GM19468 (cell line): ENCODE measurements around the gene DLX1.
"Not testable (repeated sequence)": the region's sequence is repeated elsewhere in the genome, so short reads cannot be mapped to it uniquely, and the experiment has no call there.

Experiments used
- ATAC-seq: cut with Tn5 transposase; IDR thresholded peaks from one replicate; pipeline ENCODE4 v1.9.1; 2021; ENCODE audit warnings: mild to moderate bottlenecking, moderate library complexity, moderate number of reproducible peaks; ENCODE audit not compliant: unreplicated experiment; ENCODE audit errors: extremely low read depth

The DLX1 gene

DNA sequence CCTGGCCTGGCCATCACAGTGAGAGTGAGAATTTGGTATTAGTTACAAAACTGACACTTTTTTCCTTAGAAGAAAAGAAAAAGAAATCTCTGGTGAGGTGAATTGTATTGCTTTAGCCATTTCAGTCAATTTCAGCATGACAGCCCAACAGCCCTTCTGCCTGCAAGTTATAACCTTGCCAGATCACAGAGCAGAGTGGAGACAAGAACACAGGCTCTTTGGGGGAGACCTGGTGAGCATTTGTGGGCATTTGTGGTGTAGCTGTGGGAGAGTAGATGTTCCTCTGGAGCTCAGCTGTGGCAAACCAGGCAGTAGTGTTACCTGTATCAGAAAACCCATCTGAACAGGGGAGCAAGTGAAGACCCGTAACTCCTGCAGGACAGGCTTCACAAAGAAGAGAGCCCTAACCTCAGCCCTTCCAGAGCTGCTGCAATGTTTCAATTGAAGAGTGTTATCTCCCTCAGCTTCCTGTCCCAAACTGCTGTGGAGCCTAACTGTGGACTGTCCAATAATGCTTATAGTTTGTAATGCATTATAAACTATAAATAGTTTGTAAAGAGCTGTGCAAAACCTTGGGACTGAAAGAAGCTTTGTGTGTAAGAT is 22.8 kb upstream of the DLX1 start:
- ATAC-seq = no peak

DNA sequence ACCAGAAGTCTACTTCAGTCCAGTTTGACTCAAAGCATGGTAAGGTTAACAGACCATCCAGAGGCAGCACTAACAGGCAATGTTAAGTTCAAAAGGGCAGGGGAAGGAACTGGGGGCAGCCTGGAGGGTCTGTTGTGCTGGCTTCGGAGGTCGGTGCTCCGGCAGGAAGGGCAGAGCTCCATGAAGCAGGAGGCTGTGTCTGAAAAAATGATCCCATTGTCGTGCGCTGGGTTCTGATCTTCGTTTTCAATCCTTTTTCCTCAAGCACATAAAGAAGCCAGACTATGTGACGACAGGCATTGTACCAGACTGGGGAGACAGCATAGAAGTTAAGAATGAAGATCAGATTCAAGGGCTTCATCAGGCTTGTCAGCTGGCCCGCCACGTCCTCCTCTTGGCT is 21.9 kb upstream of the DLX1 start:
- no peak for ATAC-seq

DNA sequence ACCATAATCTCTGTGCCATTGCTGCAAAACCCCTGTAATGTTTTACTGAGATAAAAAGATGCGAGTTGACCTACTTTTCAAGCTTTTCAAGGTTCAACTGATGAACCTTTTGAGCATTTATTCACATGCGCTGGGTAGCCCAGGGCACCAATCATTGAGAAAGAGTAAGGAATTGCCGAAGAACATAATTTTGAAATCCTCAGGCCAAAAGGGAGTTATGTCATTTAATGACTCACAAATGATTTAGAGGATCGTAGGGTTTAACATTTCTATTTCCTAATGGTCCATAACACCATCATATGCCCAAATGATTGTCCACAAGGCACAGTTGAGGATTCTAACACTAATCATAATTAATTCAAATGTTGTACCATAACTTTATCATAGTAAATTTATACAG is 20.2 kb upstream of the DLX1 start:
- no peak for ATAC-seq

DNA sequence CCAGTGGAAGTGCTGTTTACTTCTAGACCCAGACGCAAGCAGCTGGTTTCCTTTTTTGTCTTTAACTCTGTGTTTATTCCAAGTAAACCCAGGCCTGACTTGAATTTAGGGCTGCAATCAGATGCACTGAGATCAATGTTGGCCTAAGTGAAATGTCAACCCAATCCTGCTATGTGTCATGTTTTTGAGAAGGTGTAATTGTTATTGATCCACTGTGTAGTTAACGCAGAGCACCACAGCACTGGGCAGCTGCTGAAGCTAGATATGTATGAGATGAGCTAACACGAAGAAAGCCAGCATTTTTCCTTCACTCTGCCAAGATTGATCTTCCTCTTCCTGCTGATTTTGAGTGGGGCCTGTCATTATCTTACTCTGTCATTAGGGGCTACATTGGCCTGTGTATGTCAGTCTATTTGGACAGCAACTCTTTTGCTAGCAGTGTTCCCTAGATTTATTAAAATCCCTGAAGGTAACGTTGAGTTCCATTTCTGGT is 18.9 kb upstream of the DLX1 start:
- ATAC-seq = no peak

DNA sequence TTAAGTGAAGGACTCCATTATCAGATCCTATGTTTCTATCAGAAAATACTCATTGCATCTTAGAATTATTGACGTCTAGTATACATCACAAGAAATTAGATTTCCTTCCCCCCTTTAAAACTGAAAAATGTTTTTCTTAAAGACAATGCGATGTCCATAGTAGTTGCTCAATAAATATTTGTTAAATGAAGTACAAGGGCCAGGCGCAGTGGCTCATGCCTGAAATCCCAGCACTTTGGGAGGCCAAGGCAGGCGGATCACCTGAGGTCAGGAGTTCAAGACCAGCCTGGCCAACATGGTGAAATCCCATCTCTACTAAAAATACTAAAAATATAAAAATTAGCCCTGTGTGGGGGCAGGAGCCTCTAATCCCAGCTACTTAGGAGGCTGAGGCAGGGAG is 17.4 kb upstream of the DLX1 start:
- not testable (repeated sequence) for ATAC-seq

DNA sequence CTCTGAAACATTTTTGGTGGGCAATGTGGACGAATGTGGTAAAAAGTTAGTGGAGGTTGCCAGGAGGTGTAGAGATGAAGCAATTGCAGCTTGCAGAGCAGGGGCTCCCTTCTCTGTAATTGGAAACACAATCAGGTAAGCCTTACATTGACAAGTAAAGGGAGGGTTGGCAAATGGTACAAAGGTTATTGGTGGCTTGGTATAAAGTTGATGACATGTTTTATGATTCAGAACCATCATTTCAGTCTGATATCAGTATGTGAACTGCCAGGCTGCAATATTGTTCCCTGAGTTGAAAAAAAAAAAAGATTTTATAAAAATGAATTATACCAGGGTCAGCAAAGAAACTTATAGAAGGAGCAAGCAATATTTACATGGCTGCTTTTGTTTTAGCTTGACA is 14.4 kb upstream of the DLX1 start:
- no peak for ATAC-seq

DNA sequence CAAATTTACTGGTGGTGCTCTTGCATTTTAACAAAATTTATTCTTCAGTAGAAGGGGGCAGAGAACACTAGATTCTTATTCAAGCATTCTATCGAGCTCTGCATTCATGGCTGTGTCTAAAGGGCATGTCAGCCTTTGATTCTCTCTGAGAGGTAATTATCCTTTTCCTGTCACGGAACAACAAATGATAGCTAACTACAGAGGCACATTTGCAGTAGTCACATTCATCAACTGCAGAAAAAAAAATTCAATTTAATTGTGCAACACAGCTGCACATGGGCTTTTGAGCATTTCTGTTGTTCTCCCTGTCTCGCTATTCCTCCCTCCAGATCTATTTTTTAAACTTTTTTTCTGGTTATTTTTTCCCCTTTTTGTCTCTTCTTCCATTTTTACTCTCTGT is 13.0 kb upstream of the DLX1 start:
- no peak for ATAC-seq

DNA sequence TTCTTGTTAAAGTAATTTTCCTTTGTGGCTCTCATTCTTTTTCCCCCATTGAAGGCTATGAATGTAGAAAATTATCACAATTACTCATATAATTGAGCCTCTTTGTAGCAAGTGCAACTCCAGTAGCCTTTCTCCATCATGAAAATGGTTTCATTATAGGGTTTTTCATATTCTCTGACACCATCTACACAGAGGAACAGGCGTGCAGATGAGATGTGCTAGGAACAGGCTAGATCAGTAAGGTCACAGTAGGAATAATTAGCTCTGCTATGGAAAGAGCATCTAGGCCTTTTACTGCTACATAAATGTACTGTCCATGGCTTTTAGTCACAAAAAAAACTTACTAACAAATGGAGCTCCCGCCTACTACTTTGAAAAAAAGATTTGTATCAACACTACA is 12.6 kb upstream of the DLX1 start:
- no peak for ATAC-seq

DNA sequence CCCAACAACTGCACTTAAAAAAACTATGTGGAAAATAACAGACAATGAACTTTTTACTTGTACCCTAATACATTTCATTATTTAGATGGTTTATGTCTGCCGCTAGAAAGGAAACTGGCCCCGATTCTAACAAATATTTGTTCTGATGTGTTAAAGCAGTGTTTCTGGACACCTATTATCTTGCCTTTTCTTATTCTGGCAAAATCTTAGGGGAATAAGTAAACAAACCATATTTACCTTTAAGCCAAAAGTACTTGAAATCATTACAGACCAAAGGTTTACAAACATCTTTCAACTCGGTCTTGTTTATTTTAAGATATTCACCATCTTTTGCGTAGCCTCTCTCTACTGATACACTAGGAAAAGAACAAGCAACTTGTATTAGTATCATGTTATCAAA is 11.8 kb upstream of the DLX1 start:
- ATAC-seq = no peak

DNA sequence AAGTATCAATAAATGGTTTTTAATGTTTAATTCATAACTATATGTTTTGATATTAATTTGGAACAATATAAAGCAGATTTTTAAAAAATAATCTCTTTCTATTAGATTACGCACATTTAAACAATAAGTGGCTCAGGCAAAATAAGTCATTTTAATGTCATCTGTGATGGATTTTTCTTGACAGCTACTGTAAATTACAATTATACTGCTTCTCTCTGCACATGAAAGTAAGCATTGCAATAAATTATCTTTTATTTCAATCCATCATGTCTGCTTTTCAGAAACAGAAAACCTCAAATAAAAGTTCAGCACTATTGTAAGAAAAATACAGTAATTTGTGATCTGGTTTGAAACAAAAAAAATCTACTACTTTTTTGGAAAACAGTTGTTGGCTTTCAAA is 11.1 kb upstream of the DLX1 start:
- ATAC-seq = no peak

DNA sequence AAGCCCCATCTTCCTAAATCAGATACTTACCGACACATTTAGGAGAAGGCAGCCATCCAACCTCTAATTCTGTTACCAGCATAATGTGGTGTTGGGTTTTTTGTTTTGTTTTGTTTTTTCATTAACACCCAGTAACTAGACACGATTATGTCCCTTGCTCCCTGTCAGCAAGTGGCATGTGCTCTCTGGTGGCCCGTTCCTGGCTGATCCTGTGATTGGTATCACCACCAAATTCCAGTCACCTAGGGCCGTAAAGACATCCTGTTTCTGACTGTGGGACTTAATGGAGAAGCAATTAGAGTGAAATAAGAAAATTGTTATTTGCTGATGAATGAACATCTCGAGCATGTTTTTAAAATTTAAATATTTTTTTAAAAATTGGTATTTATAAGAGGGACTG is 5.9 kb upstream of the DLX1 start:
- ATAC-seq = no peak

DNA sequence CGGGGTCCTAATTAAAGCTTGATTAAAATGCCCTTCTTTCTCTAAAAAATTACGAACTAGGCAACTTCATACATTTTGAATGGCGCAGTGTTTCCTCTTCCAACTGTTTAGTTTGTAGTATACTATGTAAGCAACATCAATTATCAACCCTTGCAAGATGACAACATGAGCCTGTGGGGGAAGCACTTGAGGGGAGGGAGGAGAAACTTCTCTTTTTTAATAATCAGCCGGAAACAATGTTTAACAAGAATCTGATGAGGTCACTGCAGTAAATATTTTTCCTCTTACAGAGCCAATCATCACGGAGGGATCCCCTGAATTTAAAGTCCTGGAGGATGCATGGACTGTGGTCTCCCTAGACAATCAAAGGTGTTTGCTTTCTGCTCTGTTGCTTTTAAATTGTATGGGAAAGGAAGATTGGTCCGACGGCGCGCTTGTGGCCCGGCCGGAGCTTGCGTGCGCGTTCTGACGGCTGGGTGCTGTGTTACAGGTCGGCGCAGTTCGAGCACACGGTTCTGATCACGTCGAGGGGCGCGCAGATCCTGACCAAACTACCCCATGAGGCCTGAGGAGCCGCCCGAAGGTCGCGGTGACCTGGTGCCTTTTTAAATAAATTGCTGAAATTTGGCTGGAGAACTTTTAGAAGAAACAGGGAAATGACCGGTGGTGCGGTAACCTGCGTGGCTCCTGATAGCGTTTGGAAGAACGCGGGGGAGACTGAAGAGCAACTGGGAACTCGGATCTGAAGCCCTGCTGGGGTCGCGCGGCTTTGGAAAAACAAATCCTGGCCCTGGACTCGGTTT is 5.3 kb upstream of the DLX1 start:
- ATAC-seq = no peak

DNA sequence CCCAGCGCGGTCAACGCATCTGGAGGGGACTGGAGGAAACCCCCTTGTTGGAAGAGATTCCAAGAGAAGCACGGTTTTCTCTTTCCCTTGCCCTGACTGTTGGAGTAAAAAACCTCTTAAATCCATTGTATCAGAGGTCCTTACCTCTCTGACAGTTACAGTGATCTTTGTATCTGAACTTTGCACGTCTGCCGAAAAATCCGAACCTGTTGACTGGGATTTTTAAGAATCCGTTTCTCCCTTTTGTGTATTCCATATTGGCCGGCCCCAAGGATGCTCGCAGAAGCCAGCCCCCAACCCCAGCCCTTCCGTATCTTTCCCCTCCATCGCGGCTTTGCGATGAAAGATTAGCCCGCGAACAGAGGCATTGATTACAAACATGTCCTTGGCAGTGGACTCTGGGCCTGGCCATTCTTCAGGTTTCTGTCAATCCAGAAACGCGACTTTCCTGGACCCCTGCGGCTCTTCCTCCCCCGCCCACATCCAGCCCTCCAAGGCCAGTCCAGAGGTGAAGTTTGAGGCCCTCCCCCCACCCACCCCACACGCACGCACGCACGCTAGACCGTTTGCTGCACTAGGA is 4.6 kb upstream of the DLX1 start:
- ATAC-seq = no peak

DNA sequence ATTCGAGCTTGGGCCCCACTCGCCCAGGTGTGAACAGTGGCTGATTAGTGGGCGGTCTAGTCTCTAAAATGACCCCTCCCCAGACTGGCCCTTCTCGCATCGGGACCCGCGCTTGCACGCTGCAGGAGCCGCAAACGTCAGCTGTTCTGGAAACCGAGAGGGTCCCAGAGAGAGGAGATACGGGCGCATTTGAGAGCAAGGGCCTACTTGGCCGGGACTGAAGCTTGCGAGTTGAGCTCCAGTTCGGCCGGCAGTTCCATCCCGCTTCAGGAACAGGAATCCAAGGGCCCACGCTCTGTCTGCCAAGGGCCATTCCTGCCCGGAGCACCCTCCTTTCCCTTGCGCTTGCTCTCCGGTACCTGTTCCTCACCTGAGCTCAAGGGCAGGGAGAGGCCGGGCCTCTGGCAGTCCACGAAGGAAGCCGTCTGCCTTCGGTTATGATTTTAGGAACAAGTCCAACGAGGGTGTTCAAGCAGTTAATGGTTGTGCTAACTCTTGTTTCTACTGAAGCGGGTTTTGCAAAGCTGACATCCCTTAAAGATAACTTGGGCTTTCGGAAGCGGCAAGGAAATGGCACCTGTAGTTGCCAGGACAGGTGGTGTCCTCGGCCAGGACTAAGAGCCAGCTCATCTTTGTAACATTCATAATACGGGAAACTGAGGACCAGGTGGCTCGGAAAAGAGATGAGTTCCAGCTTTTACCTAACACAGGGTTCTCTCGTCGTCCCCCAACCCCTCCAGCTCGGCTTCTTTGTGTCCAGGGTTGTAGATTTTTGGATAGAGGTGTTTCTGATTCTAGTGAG is 3.9 kb upstream of the DLX1 start:
- ATAC-seq = no peak

DNA sequence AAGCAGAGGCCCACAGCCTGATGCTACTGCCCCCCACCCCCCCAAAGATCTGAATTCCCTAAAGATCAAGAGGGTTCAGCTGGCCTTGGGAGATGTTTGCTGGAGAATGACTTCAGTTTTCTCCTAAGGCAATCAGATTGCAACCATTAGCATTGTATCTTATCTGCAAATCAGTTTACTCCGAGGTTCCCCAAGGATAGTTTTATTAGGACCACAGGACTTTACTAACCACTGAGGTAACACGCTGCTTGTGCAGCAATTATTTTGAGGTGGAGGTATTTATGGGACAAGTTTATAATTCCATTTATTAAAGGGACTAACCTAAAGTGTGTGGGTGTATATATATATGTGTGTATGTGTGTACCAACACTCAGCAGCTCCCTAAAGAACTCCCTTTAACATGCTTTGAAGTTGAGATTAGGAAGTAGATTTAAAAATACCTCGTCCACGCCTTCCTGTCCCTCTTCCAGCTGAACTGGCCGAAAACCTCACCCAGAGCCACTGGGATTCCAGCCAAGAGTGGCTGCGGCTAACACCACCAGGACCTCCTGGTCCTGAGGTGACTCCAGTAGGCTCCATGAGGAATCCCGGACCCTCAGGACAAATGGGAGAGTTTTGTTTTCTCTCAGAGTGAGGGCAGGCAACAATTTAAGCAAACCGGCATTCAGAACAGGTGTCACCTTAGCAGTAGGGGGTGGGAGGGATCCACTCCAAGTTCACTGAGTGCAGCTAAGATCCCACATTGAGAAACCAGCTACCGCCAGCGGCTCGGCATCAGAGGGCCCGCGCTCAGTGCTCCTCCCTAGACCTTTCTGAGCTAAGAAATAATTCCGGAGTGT is 3.0 kb upstream of the DLX1 start:
- no peak for ATAC-seq

DNA sequence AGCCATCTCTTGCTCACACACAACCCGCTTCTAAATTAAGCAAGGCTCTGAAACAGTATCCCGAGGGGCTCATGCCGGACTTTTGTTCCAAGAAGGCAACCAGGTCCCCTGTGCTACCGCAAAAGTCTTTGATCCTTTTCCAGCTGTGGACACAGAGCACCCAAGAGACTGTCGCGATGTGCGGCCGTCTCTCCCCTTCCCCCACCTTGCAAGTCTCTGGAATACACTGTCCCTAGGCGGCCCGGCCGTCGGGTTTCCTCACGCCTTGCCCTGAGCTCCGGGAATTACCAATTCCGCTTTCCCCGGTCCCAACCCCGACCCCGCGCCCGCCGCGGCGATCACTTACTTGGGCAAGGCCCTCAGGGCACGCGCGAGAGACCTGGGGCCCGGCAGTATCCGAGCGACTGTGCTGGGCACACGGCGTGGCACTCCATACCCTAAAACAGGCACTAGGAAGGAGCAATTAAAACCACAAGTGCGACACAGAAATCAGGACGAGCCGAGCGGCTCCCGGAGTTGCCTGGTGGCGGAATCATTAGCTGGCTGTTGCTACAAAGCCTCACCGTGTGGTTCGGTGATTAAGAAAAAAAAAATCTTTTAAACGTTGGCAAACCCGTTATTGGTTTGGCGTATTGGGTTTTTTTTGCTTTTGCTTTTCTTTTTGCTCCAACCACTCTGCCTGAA is 2.2 kb upstream of the DLX1 start:
- ATAC-seq = no peak

DNA sequence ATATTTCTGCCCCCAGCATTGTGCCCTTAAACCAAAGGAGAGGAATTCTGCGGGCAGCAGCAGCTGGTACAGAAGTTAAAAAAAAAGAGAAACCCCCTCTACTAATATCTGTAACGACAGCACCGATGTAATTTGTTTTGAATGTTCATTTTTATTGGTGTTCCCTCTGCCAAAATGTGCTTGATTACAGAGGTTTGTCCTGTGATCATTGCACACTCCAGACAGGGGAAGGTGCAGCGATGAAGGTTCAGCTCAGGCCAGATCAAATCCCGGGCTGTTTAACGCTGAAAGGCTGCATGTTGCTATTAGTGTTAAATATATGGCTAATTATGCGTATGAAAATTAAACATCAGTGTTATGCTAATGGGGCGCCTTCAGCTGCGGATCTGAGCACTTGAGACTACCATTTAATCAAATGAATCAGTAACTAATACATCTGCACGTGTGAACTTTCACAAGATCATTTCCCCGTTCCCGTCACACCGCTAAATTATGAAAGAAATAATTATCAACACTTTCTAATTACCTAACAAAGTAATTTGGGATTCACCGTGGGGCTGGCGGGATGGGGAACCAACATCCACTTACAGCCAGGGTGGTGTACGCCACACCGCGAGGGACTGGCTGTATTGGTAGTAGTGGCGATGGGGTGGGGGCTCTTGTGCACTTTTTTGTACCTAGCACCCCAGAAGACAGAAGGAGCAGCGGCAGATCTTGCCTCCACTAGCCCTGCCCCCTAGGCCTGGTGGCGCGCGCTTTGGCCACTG is 1.5 kb upstream of the DLX1 start:
- no peak for ATAC-seq

DNA sequence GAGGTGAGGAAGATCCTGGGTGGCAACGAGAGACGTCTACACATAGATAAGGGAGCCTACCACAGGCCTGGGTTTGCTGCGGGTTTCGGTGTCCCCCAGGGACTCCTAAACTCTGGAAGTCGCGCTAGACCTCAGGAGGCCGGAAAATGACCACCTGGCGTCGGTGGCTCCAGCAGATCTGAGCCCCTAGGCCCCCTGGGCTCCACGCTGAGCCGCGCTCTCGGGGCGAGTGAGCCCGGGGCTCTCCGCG is 987 bp upstream of the DLX1 start:
- ATAC-seq = no peak
